Measurements from ENCODE around the gene CDC5L. TPM values are rescaled to one million over a fixed set of nuclear protein-coding genes. Genes with fewer than 3 reads are reported as not detected.

The CDC5L gene
- polyA plus RNA-seq, 1 donor (not counting 4 experiments of a cell fraction or from before 2014, with no cell fraction given): 16.6 TPM

- no peaks in the 10 kb centered on the region for H3K9me3 ChIP-seq (ENCODE audit: control insufficient read depth, low read depth, low read length)
- no peaks in the 10 kb centered on the region for H4K20me1 ChIP-seq (ENCODE audit: control insufficient read depth, extremely low read depth, insufficient read depth, low read length)
- no peak for DNase-seq (ENCODE audit: low read depth, low spot score)
- no peaks in the 10 kb centered on the region for H3K36me3 ChIP-seq (ENCODE audit: control insufficient read depth in 2 of 2, extremely low read depth in 1 of 2, insufficient read depth in 2 of 2, low read length in 2 of 2)
- H3K4me2 ChIP-seq (ENCODE audit: control insufficient read depth, extremely low read depth, insufficient read depth, low read depth, low read length): no peak overlapping the region
- peaks cover 9% of the 10 kb centered on the region for H3K4me1 ChIP-seq (ENCODE audit: control insufficient read depth, extremely low read depth, insufficient read depth, low read length)
- no peaks in the 10 kb centered on the region for H3K9me1 ChIP-seq (ENCODE audit: control insufficient read depth, extremely low read depth, insufficient read depth, low read length)
- TF ChIP-seq CTCF (optimal IDR thresholded peaks at IDR 0.05 in 1 of 3, IDR thresholded peaks at IDR 0.05 in 1 of 3, conservative IDR thresholded peaks at IDR 0.05 in 1 of 3; ENCODE audit: extremely low read depth in 1 of 3, insufficient read depth in 2 of 3, low read length in 3 of 3) (no peak), EZH2 (IDR thresholded peaks at IDR 0.05; ENCODE audit: low read length) (no peak)
- dilution Hi-C loops (cut with MboI; ENCODE audit: extremely low pct_ligation_motif_present, low sequenced_read_pairs): no loop called here
- H3K9ac ChIP-seq (ENCODE audit: control insufficient read depth, extremely low read depth, insufficient read depth, low read length): no peak overlapping the region
- no peak overlapping the region for H2AFZ ChIP-seq (ENCODE audit: control insufficient read depth, low read length)
- no peak overlapping the region for H3K4me3 ChIP-seq (ENCODE audit: control insufficient read depth in 2 of 3, extremely low read depth in 1 of 3, insufficient read depth in 2 of 3, low read depth in 1 of 3, low read length in 3 of 3)
- no peaks in the 10 kb centered on the region for H3K27me3 ChIP-seq (ENCODE audit: control insufficient read depth, extremely low read depth, insufficient read depth, low read length)
- no peak for FAIRE-seq
- no peak overlapping the region for H3K27ac ChIP-seq (ENCODE audit: control insufficient read depth, insufficient read depth, low read length)
- no peaks in the 10 kb centered on the region for H3K79me2 ChIP-seq (ENCODE audit: control insufficient read depth, insufficient read depth, low read length)
Observed at GRCh38 chr6:44481056-44481455, 93.5 kb downstream of the CDC5L start.

- DNase-seq (ENCODE audit: low read depth, low spot score): no peak
- no peak for FAIRE-seq
- H3K9me1 ChIP-seq (ENCODE audit: control insufficient read depth, extremely low read depth, insufficient read depth, low read length): no peaks in the 10 kb centered on the region
- TF ChIP-seq EZH2 (IDR thresholded peaks at IDR 0.05; ENCODE audit: low read length) (no peak), CTCF (optimal IDR thresholded peaks at IDR 0.05 in 1 of 3, IDR thresholded peaks at IDR 0.05 in 1 of 3, conservative IDR thresholded peaks at IDR 0.05 in 1 of 3; ENCODE audit: extremely low read depth in 1 of 3, insufficient read depth in 2 of 3, low read length in 3 of 3) (no peak)
- dilution Hi-C loops (cut with MboI; ENCODE audit: extremely low pct_ligation_motif_present, low sequenced_read_pairs): no loop called here
- no peak overlapping the region for H3K4me2 ChIP-seq (ENCODE audit: control insufficient read depth, extremely low read depth, insufficient read depth, low read depth, low read length)
- H3K4me1 ChIP-seq (ENCODE audit: control insufficient read depth, extremely low read depth, insufficient read depth, low read length): peaks cover 15% of the 10 kb centered on the region
- H2AFZ ChIP-seq (ENCODE audit: control insufficient read depth, low read length): no peak overlapping the region
- H3K9me3 ChIP-seq (ENCODE audit: control insufficient read depth, low read depth, low read length): no peaks in the 10 kb centered on the region
- H3K36me3 ChIP-seq (ENCODE audit: control insufficient read depth in 2 of 2, extremely low read depth in 1 of 2, insufficient read depth in 2 of 2, low read length in 2 of 2): no peaks in the 10 kb centered on the region
- H3K79me2 ChIP-seq (ENCODE audit: control insufficient read depth, insufficient read depth, low read length): no peaks in the 10 kb centered on the region
- H3K27ac ChIP-seq (ENCODE audit: control insufficient read depth, insufficient read depth, low read length): no peak overlapping the region
- H4K20me1 ChIP-seq (ENCODE audit: control insufficient read depth, extremely low read depth, insufficient read depth, low read length): no peaks in the 10 kb centered on the region
- no peak overlapping the region for H3K9ac ChIP-seq (ENCODE audit: control insufficient read depth, extremely low read depth, insufficient read depth, low read length)
- H3K27me3 ChIP-seq (ENCODE audit: control insufficient read depth, extremely low read depth, insufficient read depth, low read length): no peaks in the 10 kb centered on the region
- no peak overlapping the region for H3K4me3 ChIP-seq (ENCODE audit: control insufficient read depth in 2 of 3, extremely low read depth in 1 of 3, insufficient read depth in 2 of 3, low read depth in 1 of 3, low read length in 3 of 3)
Observed at GRCh38 chr6:44481760-44482159, 94.3 kb downstream of the CDC5L start.
